OCI-LY7 (cell line): ENCODE data around the gene TEX29. TPM values are rescaled to one million over a fixed set of nuclear protein-coding genes. Genes with fewer than 3 reads are reported as not detected.

Source experiments
- BruUV-seq: library from RNA; stranded (reverse); fragments of 400-500 nt; replicated peaks from 2 replicates; lab custom pipeline; 2021; lab: Mats Ljungman, UMichigan
- CTCF ChIA-PET: fragments of 300-600 bp; sonication (Branson Sonifier 250); formaldehyde crosslinking; loops from one replicate; lab custom pipeline; 2022; ENCODE audit warnings: antibody characterized with exemption; ENCODE audit not compliant: unreplicated experiment; lab: Charles Lee
- POLR2A ChIA-PET: fragments of 300-600 bp; sonication (Branson Sonifier 250); formaldehyde crosslinking; loops from one replicate; lab custom pipeline; 2022; ENCODE audit warnings: antibody characterized with exemption; lab: Charles Lee
- DNase-seq: peaks from one replicate; pipeline ENCODE4 v3.0.0-alpha.2; 2015; ENCODE audit warnings: low spot score
- H2AFZ ChIP-seq: fragments of 200-600 bp; sonication (generic), shearing (Covaris generic); 2 replicates; pipeline ENCODE4 v1.6.1; 2014; ENCODE audit warnings: mild to moderate bottlenecking, antibody characterized with exemption, low read length, moderate library complexity
- H3K27ac ChIP-seq: fragments of 200-600 bp; sonication (generic); 2 replicates; pipeline ENCODE4 v1.5.1; 2014; ENCODE audit warnings: mixed run types, low read depth, mild to moderate bottlenecking, moderate library complexity, low read length, inconsistent platforms; ENCODE audit not compliant: poor library complexity, severe bottlenecking
- H3K36me3 ChIP-seq: fragments of 200-600 bp; sonication (generic); 2 replicates; pipeline ENCODE4 v1.6.1; 2014; ENCODE audit warnings: mild to moderate bottlenecking, antibody characterized with exemption, low read length, moderate library complexity, mixed read lengths; ENCODE audit not compliant: insufficient read depth
- H3K4me1 ChIP-seq: fragments of 200-600 bp; sonication (generic); 2 replicates; pipeline ENCODE4 v1.5.1; 2014; ENCODE audit warnings: mild to moderate bottlenecking, low read length; ENCODE audit not compliant: insufficient read depth, poor library complexity, severe bottlenecking
- H3K4me2 ChIP-seq: fragments of 200-600 bp; sonication (generic); 2 replicates; pipeline ENCODE4 v1.6.1; 2014; ENCODE audit warnings: mild to moderate bottlenecking, low read length
- H3K4me3 ChIP-seq: fragments of 200-600 bp; sonication (generic); 2 replicates; pipeline ENCODE4 v1.5.1; 2014; ENCODE audit warnings: mild to moderate bottlenecking, low read depth, low read length; ENCODE audit not compliant: poor library complexity, severe bottlenecking
- H3K79me2 ChIP-seq: fragments of 200-600 bp; sonication (generic); 2 replicates; pipeline ENCODE4 v1.6.1; 2016; ENCODE audit warnings: low read depth, mild to moderate bottlenecking, low read length, moderate library complexity, mixed read lengths; ENCODE audit not compliant: insufficient read depth
- H3K9me2 ChIP-seq: fragments of 200-600 bp; sonication (generic); 2 replicates; pipeline ENCODE4 v1.6.1; 2016; ENCODE audit warnings: mild to moderate bottlenecking, low read length, mixed read lengths; ENCODE audit not compliant: insufficient read depth
- H3K9me3 ChIP-seq: fragments of 200-600 bp; sonication (generic); 2 replicates; pipeline ENCODE4 v1.6.1; 2014; ENCODE audit warnings: mild to moderate bottlenecking, mixed run types, low read length, mixed read lengths
- H4K20me1 ChIP-seq: fragments of 200-600 bp; sonication (generic); 2 replicates; pipeline ENCODE4 v1.6.1; 2014; ENCODE audit warnings: mild to moderate bottlenecking, antibody characterized with exemption, low read length, moderate library complexity, mixed read lengths; ENCODE audit not compliant: insufficient read depth
- EZH2phosphoT487 ChIP-seq: fragments of 200-600 bp; sonication (generic); IDR thresholded peaks from 2 replicates; pipeline ENCODE4 v1.6.1; 2018; ENCODE audit warnings: low read depth, borderline replicate concordance, mild to moderate bottlenecking, mixed run types, antibody characterized with exemption, low read length, moderate library complexity, mixed read lengths
- intact Hi-C: fragments of 100-400 bp; cut with micrococcal nuclease; formaldehyde crosslinking; loops from one replicate; pipeline ENCODE4 v1.10.0; 2022; ENCODE audit not compliant: unreplicated experiment
- total RNA-seq, 2 experiments: library from RNA; depleted of rRNA in 1 of 2; stranded (reverse); fragments of >200 nt in 1 of 2; shearing (Covaris generic) in 1 of 2; gene quantifications; 2 replicates each; pipeline ENCODE4 v1.2.3, GENCODE V29; 2014 to 2022
- TF ChIP-seq, protein P1 (sequence below): fragments of 200-600 bp; sonication (generic); conservative IDR thresholded peaks from 2 replicates; pipeline ENCODE4 v1.5.1; 2014; ENCODE audit warnings: mild to moderate bottlenecking, antibody characterized with exemption, low read length, moderate library complexity, mixed read lengths

TEX29 gene
- total RNA-seq, 2 experiments from 2014 or later = not detected

- H3K4me1 ChIP-seq = peaks cover 5% of the 10 kb centered on the region
- H3K4me3 ChIP-seq = no peak overlapping the region
- BruUV-seq = no TSS peak
- no peaks in the 10 kb centered on the region for H3K9me3 ChIP-seq
- H3K79me2 ChIP-seq = no peaks in the 10 kb centered on the region
- H3K27ac ChIP-seq = no peak overlapping the region
- ChIA-PET POLR2A (no interaction called here), CTCF (no interaction called here)
- H3K4me2 ChIP-seq = no peak overlapping the region
- H3K36me3 ChIP-seq = no peaks in the 10 kb centered on the region
- H3K9me2 ChIP-seq = no peaks in the 10 kb centered on the region
- TF ChIP-seq, protein P1, sequence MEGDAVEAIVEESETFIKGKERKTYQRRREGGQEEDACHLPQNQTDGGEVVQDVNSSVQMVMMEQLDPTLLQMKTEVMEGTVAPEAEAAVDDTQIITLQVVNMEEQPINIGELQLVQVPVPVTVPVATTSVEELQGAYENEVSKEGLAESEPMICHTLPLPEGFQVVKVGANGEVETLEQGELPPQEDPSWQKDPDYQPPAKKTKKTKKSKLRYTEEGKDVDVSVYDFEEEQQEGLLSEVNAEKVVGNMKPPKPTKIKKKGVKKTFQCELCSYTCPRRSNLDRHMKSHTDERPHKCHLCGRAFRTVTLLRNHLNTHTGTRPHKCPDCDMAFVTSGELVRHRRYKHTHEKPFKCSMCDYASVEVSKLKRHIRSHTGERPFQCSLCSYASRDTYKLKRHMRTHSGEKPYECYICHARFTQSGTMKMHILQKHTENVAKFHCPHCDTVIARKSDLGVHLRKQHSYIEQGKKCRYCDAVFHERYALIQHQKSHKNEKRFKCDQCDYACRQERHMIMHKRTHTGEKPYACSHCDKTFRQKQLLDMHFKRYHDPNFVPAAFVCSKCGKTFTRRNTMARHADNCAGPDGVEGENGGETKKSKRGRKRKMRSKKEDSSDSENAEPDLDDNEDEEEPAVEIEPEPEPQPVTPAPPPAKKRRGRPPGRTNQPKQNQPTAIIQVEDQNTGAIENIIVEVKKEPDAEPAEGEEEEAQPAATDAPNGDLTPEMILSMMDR = no peak
- no peak for TF ChIP-seq EZH2phosphoT487
- no peak overlapping the region for H2AFZ ChIP-seq
- no peak for DNase-seq
- no peaks in the 10 kb centered on the region for H4K20me1 ChIP-seq
- intact Hi-C loops = no loop called here
Observed at GRCh38 chr13:111370570-111371535, 50.4 kb downstream of the TEX29 start.

DNA sequence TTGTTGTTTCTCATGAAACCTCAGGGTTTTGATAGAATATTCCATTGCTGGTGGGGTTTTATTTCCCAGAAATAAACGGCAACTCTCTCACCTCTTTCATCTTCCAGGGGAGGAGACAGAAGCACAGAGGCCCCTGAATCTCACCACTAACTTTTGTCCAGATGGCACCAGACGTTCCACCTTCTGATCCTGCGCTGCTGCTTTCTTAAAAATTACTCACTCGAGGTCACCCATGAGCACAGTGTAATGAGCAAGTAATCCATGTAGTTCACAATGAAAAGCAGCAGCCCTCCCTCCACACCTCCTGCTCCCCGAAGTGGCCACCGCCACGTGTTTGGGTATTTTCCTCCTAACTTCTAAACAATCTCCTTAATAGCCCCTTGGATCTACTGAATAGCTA lies 51.3 kb downstream of the TEX29 start:
- Histone ChIP-seq H4K20me1 (no peaks in the 10 kb centered on the region), H3K27ac (no peak overlapping the region), H3K4me2 (no peak overlapping the region), H2AFZ (no peak overlapping the region), H3K9me2 (no peaks in the 10 kb centered on the region), H3K9me3 (no peaks in the 10 kb centered on the region), H3K4me1 (peaks cover 5% of the 10 kb centered on the region), H3K36me3 (no peaks in the 10 kb centered on the region), H3K4me3 (no peak overlapping the region), H3K79me2 (no peaks in the 10 kb centered on the region)
- BruUV-seq = no TSS peak
- CTCF ChIA-PET = no interaction called here
- intact Hi-C loops = no loop called here
- POLR2A ChIA-PET = no interaction called here
- DNase-seq = no peak
- no peak for TF ChIP-seq EZH2phosphoT487
- TF ChIP-seq, protein P1 = no peak
